Lower leg skin (tissue), 3 donors: ENCODE results near the gene SLC12A4.

Experiments used
- CTCF ChIP-seq, 3 donors: fragments of 450-650 bp; IDR thresholded peaks; one replicate each; pipeline ENCODE4 v1.5.1; 2016; ENCODE audit warnings: antibody characterized with exemption in 3 of 3, mild to moderate bottlenecking in 3 of 3, moderate library complexity in 2 of 3
- POLR2A ChIP-seq, 2 donors: fragments of 450-650 bp; IDR thresholded peaks; one replicate each; pipeline ENCODE4 v1.6.1; 2016 to 2017; ENCODE audit warnings: antibody characterized with exemption in 2 of 2, mild to moderate bottlenecking in 1 of 2, moderate library complexity in 1 of 2

DNA sequence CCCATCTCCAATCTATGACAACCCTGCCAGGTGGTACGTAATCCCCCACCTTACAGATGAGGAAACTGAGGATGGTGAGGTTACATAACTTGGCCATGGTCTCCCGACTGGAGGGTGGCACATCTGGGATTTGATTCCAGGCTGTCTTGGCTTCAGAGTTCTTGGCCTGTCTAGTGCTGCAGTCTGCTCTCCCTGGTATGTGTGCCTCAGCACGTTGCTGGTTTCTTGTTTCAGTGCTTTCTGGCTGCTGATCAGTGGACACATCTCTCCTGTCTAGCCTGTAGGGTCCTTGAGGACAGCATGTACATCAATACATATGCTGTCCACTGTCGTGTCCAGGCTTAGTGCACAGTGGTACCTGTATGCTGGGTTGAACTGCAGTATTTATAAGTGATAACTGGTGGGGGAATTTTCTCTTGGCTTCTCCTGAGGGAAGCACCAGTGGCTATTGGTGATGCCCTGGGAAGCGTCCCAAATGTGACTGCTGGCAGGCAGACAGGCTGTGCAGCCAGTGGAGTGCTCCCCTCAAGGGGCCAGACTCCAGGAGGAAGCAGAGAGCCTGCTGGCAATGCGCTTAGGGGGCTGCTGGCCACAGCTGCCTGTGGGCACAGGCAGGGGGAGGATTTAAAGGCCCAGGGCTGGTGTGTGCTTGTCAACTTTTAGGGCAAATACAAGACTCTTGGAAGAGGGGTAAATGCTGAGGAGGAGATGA, 51.1 kb downstream of the SLC12A4 start:
- TF ChIP-seq CTCF (IDR thresholded peaks at IDR 0.05), result no peak
- TF ChIP-seq POLR2A (IDR thresholded peaks at IDR 0.05), result no peak
